Activated B cell treated with CpG ODN at 0.5 μM for 24 hours (primary cell): ENCODE measurements around the gene AGO3. TPM values are rescaled to one million over a fixed set of nuclear protein-coding genes. Genes with fewer than 3 reads are reported as not detected.

Experiments
- ATAC-seq: fragments of 200-7000 bp; cut with Tn5 transposase; one replicate; pipeline ENCODE4 v1.10.0; 2021; ENCODE audit warnings: low read depth, mild to moderate bottlenecking, moderate library complexity
- CTCF ChIA-PET: fragments of 350-600 bp; sonication (Branson Sonifier 250); formaldehyde crosslinking; loops from one replicate; lab custom pipeline; 2021; ENCODE audit warnings: antibody characterized with exemption; lab: Charles Lee
- POLR2A ChIA-PET: fragments of 350-600 bp; sonication (Branson Sonifier 250); formaldehyde crosslinking; loops from one replicate; lab custom pipeline; 2021; ENCODE audit warnings: antibody characterized with exemption; lab: Charles Lee
- DNase-seq: peaks from one replicate; pipeline ENCODE4 v3.0.0; 2022
- H3K27ac Mint-ChIP-seq: one replicate; pipeline ENCODE4 v1.8.0; 2020; ENCODE audit warnings: mixed read lengths
- H3K27me3 Mint-ChIP-seq: one replicate; pipeline ENCODE4 v1.8.0; 2021; ENCODE audit warnings: mixed read lengths
- H3K36me3 Mint-ChIP-seq: one replicate; pipeline ENCODE4 v1.8.0; 2021; ENCODE audit warnings: low read depth, mixed read lengths
- H3K4me1 Mint-ChIP-seq: one replicate; pipeline ENCODE4 v1.8.0; 2021; ENCODE audit warnings: mixed read lengths
- H3K4me3 Mint-ChIP-seq: one replicate; pipeline ENCODE4 v1.8.0; 2020; ENCODE audit warnings: mild to moderate bottlenecking, mixed read lengths
- H3K9me3 Mint-ChIP-seq: one replicate; pipeline ENCODE4 v1.8.0; 2020; ENCODE audit warnings: mixed read lengths
- CTCF ChIP-seq: fragments of 200-600 bp; IDR thresholded peaks from one replicate; pipeline ENCODE4 v1.8.0; 2022; ENCODE audit warnings: antibody characterized with exemption, mild to moderate bottlenecking
- intact Hi-C: fragments of 100-400 bp; cut with micrococcal nuclease; formaldehyde crosslinking; loops from one replicate; pipeline ENCODE4 v1.15.1; 2024
- total RNA-seq: library from RNA; stranded (reverse); gene quantifications from 2 replicates; pipeline ENCODE4 v1.2.3, GENCODE V29; 2022

The AGO3 gene
- total RNA-seq, 1 donor from 2014 or later: 37.2 TPM

GRCh38 chr1:36094621-36095061, 163.7 kb downstream of the AGO3 start:
- Mint-ChIP-seq H3K4me3 (no peak overlapping the region), H3K27me3 (no peaks in the 10 kb centered on the region), H3K9me3 (no peaks in the 10 kb centered on the region), H3K36me3 (peaks cover 49% of the 10 kb centered on the region), H3K4me1 (peaks cover 10% of the 10 kb centered on the region), H3K27ac (no peak overlapping the region)
- TF ChIP-seq CTCF: no peak
- intact Hi-C loops: no loop called here
- ATAC-seq: no peak
- ChIA-PET CTCF (interaction anchor here (2.1 to 2.5 kb wide), 2 partner anchors 40 to 94 kb away, joined by 7 to 8 read pairs; no protein-coding TSS in a partner anchor), POLR2A (interaction anchor here (1.4 kb wide), 1 partner anchor 191 kb away, joined by 4 read pairs; no protein-coding TSS in a partner anchor)
- DNase-seq: no peak

GRCh38 chr1:36095760-36096405, 165.0 kb downstream of the AGO3 start:
- DNase-seq: no peak
- Mint-ChIP-seq H3K27me3 (no peaks in the 10 kb centered on the region), H3K4me3 (no peak overlapping the region), H3K4me1 (peaks cover 5% of the 10 kb centered on the region), H3K9me3 (no peaks in the 10 kb centered on the region), H3K36me3 (peaks cover 49% of the 10 kb centered on the region), H3K27ac (no peak overlapping the region)
- TF ChIP-seq CTCF: no peak
- ChIA-PET CTCF (interaction anchor here (1.2 to 2.5 kb wide), 3 partner anchors 39 to 188 kb away, joined by 3 to 8 read pairs (median 7); no protein-coding TSS in a partner anchor), POLR2A (no interaction called here)
- no peak for ATAC-seq
- intact Hi-C loops: no loop called here

GRCh38 chr1:36096500-36097432, 165.9 kb downstream of the AGO3 start:
- no peak overlapping the region for H3K27ac Mint-ChIP-seq
- TF ChIP-seq CTCF: no peak
- no peak for DNase-seq
- ATAC-seq: no peak
- H3K4me1 Mint-ChIP-seq: peaks cover 5% of the 10 kb centered on the region
- no peak overlapping the region for H3K4me3 Mint-ChIP-seq
- peaks cover 45% of the 10 kb centered on the region for H3K36me3 Mint-ChIP-seq
- POLR2A ChIA-PET: no interaction called here
- no peaks in the 10 kb centered on the region for H3K27me3 Mint-ChIP-seq
- CTCF ChIA-PET: interaction anchor here (1.2 to 2.5 kb wide), 4 partner anchors 38 to 189 kb away, joined by 3 to 7 read pairs (median 4); partner anchors contain the start of gene TRAPPC3
- intact Hi-C loops: no loop called here
- no peaks in the 10 kb centered on the region for H3K9me3 Mint-ChIP-seq

GRCh38 chr1:36097693-36098585, 167.0 kb downstream of the AGO3 start:
- Mint-ChIP-seq H3K4me1 (peaks cover 3% of the 10 kb centered on the region), H3K36me3 (peaks cover 34% of the 10 kb centered on the region), H3K27me3 (no peaks in the 10 kb centered on the region), H3K9me3 (no peaks in the 10 kb centered on the region), H3K27ac (no peak overlapping the region), H3K4me3 (no peak overlapping the region)
- TF ChIP-seq CTCF: no peak
- CTCF ChIA-PET: interaction anchor here (0.8 to 1.3 kb wide), 3 partner anchors 37 to 188 kb away, joined by 3 to 5 read pairs (median 4); partner anchors contain the start of gene TRAPPC3
- ATAC-seq: no peak
- POLR2A ChIA-PET: interaction anchor here (0.5 kb wide), 1 partner anchor 180 kb away, joined by 5 read pairs; no protein-coding TSS in a partner anchor
- no peak for DNase-seq
- intact Hi-C loops: no loop called here
